ENCODE results near the gene GPT2. TPM values are rescaled to one million over a fixed set of nuclear protein-coding genes. Genes with fewer than 3 reads are reported as not detected.

GPT2 gene
- total RNA-seq, 1 donor from 2014 or later, result 5.3 TPM

- no peak for DNase-seq (ENCODE audit: low read depth in 2 of 2)
These were observed 12.3 kb downstream of the GPT2 start for GRCh38 chr16:46896314-46896968.

DNA sequence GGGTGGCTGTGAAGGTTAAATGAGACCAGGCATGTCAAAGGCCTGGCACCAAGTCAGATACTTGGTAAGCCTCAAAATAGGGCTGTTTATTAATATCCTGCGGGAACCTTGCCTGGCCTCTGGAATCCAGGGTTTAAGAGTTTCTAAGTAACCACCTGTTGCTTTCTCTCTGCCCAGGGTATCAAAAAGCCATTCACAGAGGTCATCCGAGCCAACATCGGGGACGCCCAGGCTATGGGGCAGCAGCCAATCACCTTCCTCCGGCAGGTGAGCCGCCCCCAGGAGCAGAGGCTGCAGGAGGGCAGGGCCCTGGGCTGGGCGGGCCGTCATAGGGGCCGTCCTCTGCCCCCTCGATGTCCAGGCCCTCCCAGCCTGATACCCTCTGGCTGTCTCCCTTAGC lies 13.3 kb downstream of the GPT2 start:
- no peak for DNase-seq (ENCODE audit: low read depth in 2 of 2)

GRCh38 chr16:46898006-46898405 lies 13.8 kb downstream of the GPT2 start:
- no peak for DNase-seq (ENCODE audit: low read depth in 2 of 2)

- no peak for DNase-seq (ENCODE audit: low read depth in 2 of 2)
These were observed 15.4 kb downstream of the GPT2 start for GRCh38 chr16:46899443-46900143.

GRCh38 chr16:46900455-46901235 lies 16.5 kb downstream of the GPT2 start:
- DNase-seq (ENCODE audit: low read depth in 2 of 2), result no peak

GRCh38 chr16:46901709-46902108 lies 17.5 kb downstream of the GPT2 start:
- no peak for DNase-seq (ENCODE audit: low read depth in 2 of 2)

GRCh38 chr16:46903255-46903905 lies 19.2 kb downstream of the GPT2 start:
- no peak for DNase-seq (ENCODE audit: low read depth in 2 of 2)

DNA sequence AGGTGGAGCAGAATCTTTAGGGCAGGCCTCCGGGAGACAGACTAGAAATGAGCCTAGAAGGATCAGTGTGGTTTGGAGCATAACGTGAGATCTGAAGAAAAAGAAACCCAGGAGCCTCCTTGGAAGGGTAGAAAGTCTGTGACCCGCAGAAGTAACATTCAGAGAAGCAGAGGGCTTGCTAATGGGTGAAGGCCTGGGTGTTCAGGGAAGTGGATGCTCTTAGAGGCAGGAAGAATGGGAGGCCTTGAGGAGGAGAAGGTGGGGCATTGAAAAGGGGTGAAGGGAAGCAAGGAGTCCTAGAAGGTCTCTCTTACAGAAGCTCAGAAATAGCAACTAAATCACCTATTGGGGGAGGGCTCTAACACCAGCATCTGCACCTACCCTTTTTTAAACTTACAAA lies 20.3 kb downstream of the GPT2 start:
- DNase-seq (ENCODE audit: low read depth in 2 of 2), result no peak

GRCh38 chr16:46906360-46907060 lies 22.3 kb downstream of the GPT2 start:
- DNase-seq (ENCODE audit: low read depth in 2 of 2), result no peak

DNA sequence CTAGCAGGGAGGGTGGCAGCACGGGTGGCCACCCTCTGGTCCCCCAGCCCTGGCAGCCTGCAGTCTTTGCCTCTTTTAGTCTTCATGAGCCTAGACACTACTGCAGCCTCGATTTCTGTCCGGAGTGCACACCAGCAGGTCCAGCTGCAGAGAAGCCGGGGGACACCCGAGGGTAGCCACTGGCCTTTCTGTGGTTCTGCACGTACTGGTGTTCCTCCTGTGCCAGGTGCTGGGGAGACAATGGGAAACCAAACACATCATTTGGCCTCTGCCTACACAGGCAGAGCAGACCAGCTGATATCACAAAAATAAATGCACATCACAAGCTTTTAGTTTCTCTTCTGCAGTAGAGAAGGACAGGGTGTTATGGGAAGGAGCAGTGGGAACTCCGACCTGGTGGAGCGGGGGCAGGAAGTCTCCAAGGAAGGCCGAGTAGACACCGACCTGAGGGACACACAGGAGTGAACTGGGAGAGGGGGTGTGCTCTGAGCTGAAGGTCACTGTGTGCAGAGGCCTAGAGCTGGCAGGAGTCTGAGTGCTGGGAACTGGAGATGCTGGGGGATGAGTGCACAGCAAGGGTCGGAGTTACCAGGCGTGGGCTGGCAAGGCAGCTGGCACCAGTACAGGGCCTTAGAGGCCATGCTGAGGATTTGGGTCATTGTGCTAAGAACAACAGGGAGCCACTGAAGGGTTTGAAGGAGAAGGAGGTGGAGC lies 23.1 kb downstream of the GPT2 start:
- DNase-seq (ENCODE audit: low read depth in 2 of 2), result no peak

DNA sequence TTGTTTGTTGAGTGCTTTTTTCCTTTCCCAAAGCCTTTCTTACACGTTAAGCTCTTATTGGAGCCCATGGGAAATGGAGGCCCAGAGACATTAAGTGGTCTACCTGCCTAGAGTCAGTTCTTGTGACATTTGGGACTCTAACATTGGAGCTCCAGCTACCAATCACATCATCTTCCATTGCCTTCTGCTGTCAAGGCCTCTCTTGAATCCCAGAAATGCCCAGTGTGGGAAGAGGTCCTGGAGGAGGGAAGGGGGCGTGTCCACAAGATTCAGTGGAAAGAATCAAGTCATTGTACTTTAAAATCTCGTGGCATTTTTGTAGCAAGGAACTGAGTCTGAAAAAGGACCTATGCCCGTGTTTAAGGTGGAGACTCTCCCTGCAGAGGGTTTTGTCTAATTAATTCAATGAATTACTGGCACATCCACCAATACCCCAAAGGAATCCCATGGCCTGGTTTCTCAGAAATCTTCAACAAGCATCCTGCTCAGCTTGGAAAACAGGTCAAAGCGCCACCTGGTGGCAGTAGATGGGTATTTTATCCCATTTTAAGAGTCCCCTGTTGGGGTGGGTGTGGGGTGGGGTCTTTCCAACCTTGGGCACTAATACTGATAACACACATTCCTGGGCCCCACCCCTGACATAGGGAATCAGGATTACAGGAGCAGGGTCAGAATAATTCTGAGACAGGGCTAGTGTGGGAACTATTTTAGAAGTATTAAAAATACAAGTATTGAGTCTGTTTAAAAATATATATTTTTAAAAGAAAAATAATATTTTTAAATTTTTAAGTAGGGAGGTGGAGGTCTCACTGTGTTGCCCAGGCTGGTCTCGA lies 24.6 kb downstream of the GPT2 start:
- peak; percentile 30 to 66 for DNase-seq (ENCODE audit: low read depth in 2 of 2)

- no peak for DNase-seq (ENCODE audit: low read depth in 2 of 2)
These were observed 26.9 kb downstream of the GPT2 start for GRCh38 chr16:46911038-46911437.

DNA sequence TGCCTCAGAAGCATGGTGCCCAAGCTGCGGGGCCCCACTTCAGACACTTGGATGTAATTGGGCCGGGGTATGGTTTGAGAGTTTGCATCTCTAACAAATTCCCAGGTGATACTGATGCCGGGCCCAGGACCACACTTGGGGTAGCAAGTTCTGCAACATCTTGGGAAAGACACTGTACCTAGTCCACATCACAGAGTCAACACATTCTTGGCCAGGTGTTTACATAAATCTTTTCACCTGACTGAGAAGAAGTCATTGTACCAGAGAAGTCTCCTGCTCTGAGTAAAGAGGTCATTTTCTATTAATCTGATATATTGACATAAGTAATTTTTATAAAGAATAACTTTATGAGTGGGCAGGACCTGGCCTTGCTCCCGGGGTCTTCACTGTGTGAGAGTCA lies 27.5 kb downstream of the GPT2 start:
- DNase-seq (ENCODE audit: low read depth in 2 of 2), result no peak

- DNase-seq (ENCODE audit: low read depth in 2 of 2), result no peak
These were observed 30.5 kb downstream of the GPT2 start for GRCh38 chr16:46914556-46915201.

DNA sequence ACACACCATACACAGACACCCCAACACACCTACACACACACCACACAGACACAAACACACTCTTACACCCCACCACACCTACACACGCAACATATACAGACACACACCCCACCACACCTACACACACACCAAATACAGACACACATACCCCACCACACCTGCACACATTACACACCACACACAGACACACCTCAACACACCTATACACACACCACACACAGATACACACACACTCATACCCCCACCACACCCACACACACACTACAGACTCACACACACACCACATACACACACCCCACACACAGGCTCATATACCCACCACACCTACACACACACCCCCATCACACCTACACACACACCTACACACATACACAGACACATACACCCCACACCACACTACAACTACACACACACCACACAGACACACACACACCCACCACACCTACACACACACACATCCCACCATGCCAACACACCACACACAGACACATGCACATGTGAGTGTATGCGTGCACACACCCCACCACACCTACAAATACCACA lies 31.4 kb downstream of the GPT2 start:
- no peak for DNase-seq (ENCODE audit: low read depth in 2 of 2)

DNA sequence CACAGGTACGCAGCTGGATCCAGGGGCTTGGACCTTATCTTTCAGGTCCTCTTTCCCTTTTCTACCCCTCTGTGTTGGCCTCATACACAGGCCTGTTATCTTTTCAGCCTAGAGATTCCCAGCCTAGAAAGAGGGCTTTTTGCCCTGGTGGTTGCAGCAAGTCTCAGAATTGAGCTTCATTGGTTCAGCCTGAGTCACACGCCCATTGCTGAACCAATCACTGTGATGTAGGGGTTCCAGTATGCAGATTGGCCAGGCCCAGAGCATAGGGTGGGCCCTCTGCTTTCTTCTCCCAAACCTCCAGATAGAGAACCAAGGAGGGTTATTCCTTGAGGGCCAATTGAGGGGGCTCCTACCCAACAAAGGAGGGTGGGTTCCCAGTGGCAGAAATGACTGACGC lies 32.8 kb downstream of the GPT2 start:
- DNase-seq (ENCODE audit: low read depth in 2 of 2), result no peak

DNA sequence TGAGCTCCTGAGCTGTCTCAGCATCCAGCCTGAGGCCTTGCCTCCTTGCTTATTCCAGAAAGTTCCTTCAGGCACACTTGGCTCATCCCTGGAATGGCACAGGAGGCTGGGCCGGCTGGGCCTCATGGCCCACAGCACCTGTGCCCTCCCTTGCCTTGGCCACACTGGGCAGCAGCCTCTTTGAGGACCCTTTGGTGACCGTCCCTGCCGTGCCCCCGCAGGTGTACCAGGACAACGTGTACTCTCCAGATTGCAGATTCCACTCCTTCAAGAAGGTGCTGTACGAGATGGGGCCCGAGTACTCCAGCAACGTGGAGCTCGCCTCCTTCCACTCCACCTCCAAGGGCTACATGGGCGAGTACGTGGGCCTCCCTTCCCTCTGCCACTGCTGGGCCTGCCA lies 34.2 kb downstream of the GPT2 start:
- no peak for DNase-seq (ENCODE audit: low read depth in 2 of 2)

DNA sequence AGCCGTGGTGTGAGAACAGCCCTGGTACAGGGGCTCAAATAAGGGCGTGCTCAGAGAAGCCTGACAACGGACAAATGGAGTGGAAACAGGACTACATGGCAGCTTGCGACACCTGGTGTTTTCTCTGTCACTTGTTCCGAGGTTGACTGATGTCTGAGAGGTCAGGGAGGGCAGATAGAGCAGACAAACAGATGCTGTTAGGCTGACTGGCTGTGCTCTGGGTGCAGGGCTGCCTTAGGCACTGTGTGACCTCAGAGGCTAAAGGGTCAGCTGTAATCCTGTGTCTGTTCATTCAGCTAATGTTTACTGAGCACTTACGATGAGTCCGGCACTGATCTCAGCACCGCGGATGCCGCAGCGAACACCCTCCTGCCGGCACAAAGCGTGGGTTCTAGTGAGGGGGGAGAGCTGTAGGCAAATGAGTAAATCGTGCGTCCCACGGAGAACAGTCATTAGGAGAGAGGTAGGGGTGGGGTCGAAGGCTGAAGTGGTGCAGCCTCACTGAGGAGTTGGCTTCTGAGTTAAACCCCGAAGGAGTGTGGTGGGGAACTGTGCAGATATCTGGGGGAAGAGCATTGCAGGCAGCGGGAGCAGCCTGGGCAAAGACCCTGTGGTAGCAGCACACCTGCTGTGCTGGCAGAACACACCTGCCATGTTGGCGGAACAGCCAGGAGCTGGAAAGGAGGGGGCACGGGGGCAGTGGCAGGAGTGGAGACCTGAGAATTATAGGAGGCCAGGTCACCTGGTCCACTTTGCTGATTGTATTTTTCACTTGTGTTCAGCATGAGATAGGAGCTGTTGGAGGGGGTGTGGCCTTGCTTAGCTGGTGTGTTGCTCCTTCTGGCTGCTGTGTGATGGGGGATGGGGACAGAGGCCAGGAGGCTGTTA lies 35.0 kb downstream of the GPT2 start:
- no peak for DNase-seq (ENCODE audit: low read depth in 2 of 2)

All from dermis microvascular lymphatic vessel endothelial cell (primary cell).